ENCODE measurements around the gene MRC2.
"Not testable (repeated sequence)": the region's sequence is repeated elsewhere in the genome, so short reads cannot be mapped to it uniquely, and the experiment has no call there.

The MRC2 gene

GRCh38 chr17:62627219-62627903 is at the start of gene MRC2:
Gene MRC2 (plus strand): TSS chr17:62627670. CDS start chr17:62627803, 133 bp downstream.
- peak; percentile 63 for ATAC-seq
- peak; percentile 62 for DNase-seq

- ATAC-seq (peak; percentile 85), DNase-seq (no peak)
Measured at GRCh38 chr17:62578757-62579487, 48.5 kb upstream of the MRC2 start.

- no peak for ATAC-seq
- no peak for DNase-seq
Measured at GRCh38 chr17:62580947-62581346, 46.5 kb upstream of the MRC2 start.

GRCh38 chr17:62581764-62582163 is 45.7 kb upstream of the MRC2 start:
- DNase-seq: no peak
- no peak for ATAC-seq

GRCh38 chr17:62587554-62587953 is 39.9 kb upstream of the MRC2 start:
- ATAC-seq: no peak
- no peak for DNase-seq

- DNase-seq: no peak
- ATAC-seq: no peak
Measured at GRCh38 chr17:62588109-62588508, 39.4 kb upstream of the MRC2 start.

GRCh38 chr17:62591333-62591732 is 36.1 kb upstream of the MRC2 start:
- no peak for ATAC-seq
- DNase-seq: no peak

GRCh38 chr17:62591822-62592221 is 35.6 kb upstream of the MRC2 start:
- DNase-seq, ATAC-seq: not testable (repeated sequence)

GRCh38 chr17:62592341-62593099 is 35.0 kb upstream of the MRC2 start:
- DNase-seq (no peak), ATAC-seq (no peak)

- no peak for ATAC-seq
- no peak for DNase-seq
Measured at GRCh38 chr17:62595484-62595883, 32.0 kb upstream of the MRC2 start.

- no peak for ATAC-seq
Measured at GRCh38 chr17:62596662-62597061, 30.8 kb upstream of the MRC2 start.

GRCh38 chr17:62597150-62597549 is 30.3 kb upstream of the MRC2 start:
- ATAC-seq (no peak), DNase-seq (no peak)

More at GRCh38 chr17:62596662-62597061, 30.8 kb upstream of the MRC2 start:
- no peak for DNase-seq

- DNase-seq (no peak), ATAC-seq (no peak)
Measured at GRCh38 chr17:62597920-62598319, 29.6 kb upstream of the MRC2 start.

- DNase-seq: no peak
- ATAC-seq: no peak
Measured at GRCh38 chr17:62599964-62600657, 27.4 kb upstream of the MRC2 start.

GRCh38 chr17:62600805-62601204 is 26.7 kb upstream of the MRC2 start:
- DNase-seq (no peak), ATAC-seq (no peak)

- DNase-seq (no peak), ATAC-seq (no peak)
Measured at GRCh38 chr17:62601471-62601870, 26.0 kb upstream of the MRC2 start.

GRCh38 chr17:62603783-62604182 is 23.7 kb upstream of the MRC2 start:
- not testable (repeated sequence) for ATAC-seq, DNase-seq

- ATAC-seq (no peak), DNase-seq (no peak)
Measured at GRCh38 chr17:62605588-62605987, 21.9 kb upstream of the MRC2 start.

- ATAC-seq: no peak
- DNase-seq: no peak
Measured at GRCh38 chr17:62611292-62611691, 16.2 kb upstream of the MRC2 start.

- DNase-seq: no peak
- ATAC-seq: no peak
Measured at GRCh38 chr17:62611728-62612127, 15.7 kb upstream of the MRC2 start.

GRCh38 chr17:62612289-62612688 is 15.2 kb upstream of the MRC2 start:
- not testable (repeated sequence) for ATAC-seq, DNase-seq

- not testable (repeated sequence) for ATAC-seq, DNase-seq
Measured at GRCh38 chr17:62613095-62613494, 14.4 kb upstream of the MRC2 start.

Data from stimulated activated naive CD8-positive, alpha-beta T cell treated with anti-CD3 and anti-CD28 coated beads, Interleukin-15, Interleukin-2, amounts not matched to agents 100 U/mL and 50 U/mL, for 24 hours (primary cell).